Large intestine (tissue), 3 donors: ENCODE data around the gene BIRC5. TPM values are rescaled to one million over a fixed set of nuclear protein-coding genes. Genes with fewer than 3 reads are reported as not detected.

Experiments used
- DNase-seq, 2 donors: peaks; one replicate each; pipeline versions ENCODE4 v3.0.0 to v3.0.0-alpha.2; 2013
- H3K27ac ChIP-seq: one replicate; pipeline ENCODE4 v1.5.1; 2013; ENCODE audit warnings: low read length
- H3K27me3 ChIP-seq: 2 replicates; pipeline ENCODE4 v1.6.1; 2013; ENCODE audit warnings: low read length; ENCODE audit not compliant: control insufficient read depth, insufficient read depth
- H3K36me3 ChIP-seq: 2 replicates; pipeline ENCODE4 v1.6.1; 2013; ENCODE audit warnings: low read length; ENCODE audit not compliant: control insufficient read depth, insufficient read depth
- H3K4me1 ChIP-seq: one replicate; pipeline ENCODE4 v1.6.1; 2013; ENCODE audit warnings: low read length; ENCODE audit not compliant: control insufficient read depth, insufficient read depth
- H3K4me3 ChIP-seq: one replicate; pipeline ENCODE4 v1.5.1; 2013; ENCODE audit warnings: low read length
- H3K9me3 ChIP-seq: one replicate; pipeline ENCODE4 v1.6.1; 2013; ENCODE audit warnings: mild to moderate bottlenecking, low read depth, low read length, moderate library complexity; ENCODE audit not compliant: control insufficient read depth
- WGBS: methylation state at CpG from one replicate; pipeline ENCODE4 v1.1.5; 2013; ENCODE audit warnings: low lambda C conversion rate; ENCODE audit not compliant: insufficient coverage; 5-methylcytosine and 5-hydroxymethylcytosine counted together
- polyA plus RNA-seq: library from polyadenylated mRNA; unstranded; fragments of 120-200 nt; gene quantifications from one replicate; pipeline ENCODE4 v1.2.1, GENCODE V29; 2013

Gene BIRC5
- polyA plus RNA-seq, 1 donor, result 13.8 TPM

GRCh38 chr17:78172249-78173051 is 41.6 kb upstream of the BIRC5 start:
- peak overlapping the region; percentile 65 for H3K27ac ChIP-seq
- H3K9me3 ChIP-seq, result no peaks in the 10 kb centered on the region
- no peaks in the 10 kb centered on the region for H3K27me3 ChIP-seq
- WGBS, result no CpG with 5 or more reads among the region's 19 CpGs
- H3K4me3 ChIP-seq, result no peak overlapping the region
- H3K36me3 ChIP-seq, result peaks cover 52% of the 10 kb centered on the region
- DNase-seq, result peak; percentile 50 to 74
- peaks cover 73% of the 10 kb centered on the region for H3K4me1 ChIP-seq

GRCh38 chr17:78173097-78173715 is 40.8 kb upstream of the BIRC5 start:
- Histone ChIP-seq H3K27ac (peak overlapping the region; percentile 48), H3K4me1 (peaks cover 68% of the 10 kb centered on the region), H3K4me3 (no peak overlapping the region), H3K9me3 (no peaks in the 10 kb centered on the region), H3K36me3 (peaks cover 52% of the 10 kb centered on the region), H3K27me3 (no peaks in the 10 kb centered on the region)
- peak in 1 of 2 donors; percentile 47 for DNase-seq
- WGBS, result no CpG with 5 or more reads among the region's 11 CpGs

- Histone ChIP-seq H3K9me3 (no peaks in the 10 kb centered on the region), H3K27me3 (no peaks in the 10 kb centered on the region), H3K36me3 (peaks cover 52% of the 10 kb centered on the region), H3K27ac (peak overlapping the region; percentile 48), H3K4me3 (no peak overlapping the region), H3K4me1 (peaks cover 72% of the 10 kb centered on the region)
- WGBS, result 40% methylated on average over 1 of the region's 15 CpGs
- peak in 1 of 2 donors; percentile 32 for DNase-seq
Observed at GRCh38 chr17:78174346-78174869, 39.6 kb upstream of the BIRC5 start.

DNA sequence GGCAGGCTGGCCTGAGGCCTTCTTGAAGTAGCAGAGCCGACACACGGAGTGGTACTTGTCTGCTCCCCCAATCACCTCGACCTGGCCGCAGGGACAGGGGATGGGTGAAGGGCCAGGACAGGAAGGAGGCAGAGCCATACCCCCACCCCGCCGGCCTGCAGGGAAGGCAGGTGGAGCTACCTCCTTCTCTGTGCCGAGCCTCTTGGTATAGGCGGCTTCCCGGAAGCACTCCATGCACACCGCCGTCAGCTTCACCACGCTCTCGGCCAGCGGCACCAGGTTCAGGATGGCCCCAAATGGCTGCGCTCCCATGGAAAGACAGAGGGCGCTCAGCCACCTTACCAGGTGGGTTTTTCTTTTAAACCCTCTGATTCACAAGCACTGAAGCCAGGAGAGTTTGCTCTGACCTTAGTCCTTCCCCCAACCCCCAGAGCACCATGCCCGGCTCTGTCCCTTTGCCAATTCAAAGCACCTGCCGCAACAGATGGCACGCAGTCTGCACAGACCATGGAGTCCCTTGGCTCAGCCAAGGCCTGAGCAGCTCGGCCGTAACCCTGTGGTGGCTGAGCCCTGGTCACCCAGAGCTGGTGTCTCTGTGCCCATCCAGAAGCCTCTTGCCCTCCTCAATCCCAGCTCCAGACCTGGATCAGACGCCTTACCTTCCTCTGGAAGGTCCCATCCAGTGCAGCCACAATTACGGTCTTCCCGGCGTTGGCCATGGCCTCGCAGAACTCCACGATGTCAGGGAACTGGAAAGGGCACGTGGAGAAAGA is 39.0 kb upstream of the BIRC5 start:
- H3K4me1 ChIP-seq, result peaks cover 66% of the 10 kb centered on the region
- DNase-seq, result no peak
- no CpG with 5 or more reads among the region's 28 CpGs for WGBS
- H3K9me3 ChIP-seq, result no peaks in the 10 kb centered on the region
- peak overlapping the region; percentile 48 for H3K27ac ChIP-seq
- H3K27me3 ChIP-seq, result no peaks in the 10 kb centered on the region
- no peak overlapping the region for H3K4me3 ChIP-seq
- H3K36me3 ChIP-seq, result peaks cover 52% of the 10 kb centered on the region

GRCh38 chr17:78175643-78175981 is 38.4 kb upstream of the BIRC5 start:
- Histone ChIP-seq H3K27me3 (no peaks in the 10 kb centered on the region), H3K4me3 (no peak overlapping the region), H3K36me3 (peaks cover 51% of the 10 kb centered on the region), H3K4me1 (peaks cover 65% of the 10 kb centered on the region), H3K27ac (no peak overlapping the region), H3K9me3 (no peaks in the 10 kb centered on the region)
- no CpG with 5 or more reads among the region's 14 CpGs for WGBS
- DNase-seq, result no peak

GRCh38 chr17:78176548-78177025 is 37.5 kb upstream of the BIRC5 start:
- Histone ChIP-seq H3K27ac (no peak overlapping the region), H3K4me3 (no peak overlapping the region), H3K4me1 (peaks cover 56% of the 10 kb centered on the region), H3K9me3 (no peaks in the 10 kb centered on the region), H3K36me3 (peaks cover 41% of the 10 kb centered on the region), H3K27me3 (no peaks in the 10 kb centered on the region)
- WGBS, result no CpG with 5 or more reads among the region's 14 CpGs
- DNase-seq, result peak; percentile 63 to 65

DNA sequence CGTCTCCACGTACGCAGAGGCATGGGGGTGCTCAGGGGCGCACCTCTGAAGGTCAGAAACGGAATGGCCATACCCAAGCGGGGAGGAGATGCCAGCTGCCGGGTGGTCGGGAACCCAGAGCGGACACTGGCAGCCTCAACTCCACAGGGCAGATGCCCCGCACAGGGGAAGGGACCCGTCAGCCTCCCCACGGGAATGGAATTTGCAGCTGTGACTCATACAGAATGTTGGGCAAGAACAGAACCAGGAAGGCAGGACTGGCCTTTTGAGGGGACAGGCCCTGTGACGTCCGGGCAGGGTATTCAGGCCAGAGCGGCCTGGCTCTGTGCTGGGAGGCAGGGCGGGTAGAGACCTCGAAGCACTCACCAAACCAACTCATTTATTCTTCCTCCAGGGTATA is 34.7 kb upstream of the BIRC5 start:
- H3K9me3 ChIP-seq, result no peaks in the 10 kb centered on the region
- no peak for DNase-seq
- peak overlapping the region; percentile 53 for H3K27ac ChIP-seq
- no peaks in the 10 kb centered on the region for H3K27me3 ChIP-seq
- H3K4me3 ChIP-seq, result no peak overlapping the region
- peaks cover 21% of the 10 kb centered on the region for H3K36me3 ChIP-seq
- H3K4me1 ChIP-seq, result peaks cover 28% of the 10 kb centered on the region
- no CpG with 5 or more reads among the region's 17 CpGs for WGBS

GRCh38 chr17:78180083-78180482 is 34.0 kb upstream of the BIRC5 start:
- DNase-seq, result peak in 1 of 2 donors; percentile 42
- peaks cover 21% of the 10 kb centered on the region for H3K4me1 ChIP-seq
- no peak overlapping the region for H3K4me3 ChIP-seq
- no CpG with 5 or more reads among the region's 14 CpGs for WGBS
- H3K27me3 ChIP-seq, result no peaks in the 10 kb centered on the region
- H3K27ac ChIP-seq, result peak overlapping the region; percentile 53
- peaks cover 14% of the 10 kb centered on the region for H3K36me3 ChIP-seq
- H3K9me3 ChIP-seq, result no peaks in the 10 kb centered on the region

DNA sequence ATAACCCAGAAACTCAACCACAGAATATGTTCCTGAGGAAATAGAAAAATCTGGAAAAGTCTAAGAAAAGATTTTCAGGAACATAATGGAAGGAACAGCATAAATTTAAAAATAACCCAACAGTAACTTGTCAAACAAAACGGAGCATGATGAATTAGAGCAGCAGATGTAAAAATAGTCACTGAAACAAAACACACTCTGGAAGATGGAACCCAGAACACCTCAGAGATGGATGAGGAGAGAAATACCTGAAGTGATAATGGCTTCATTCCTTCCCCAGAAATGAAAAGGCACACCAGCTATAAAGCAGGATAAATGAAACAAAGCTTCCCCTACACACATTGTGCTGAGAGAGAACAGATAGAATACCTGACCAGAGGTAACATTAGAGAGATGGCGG is 33.5 kb upstream of the BIRC5 start:
- peaks cover 10% of the 10 kb centered on the region for H3K36me3 ChIP-seq
- WGBS, result no CpG with 5 or more reads among the region's 2 CpGs
- H3K4me1 ChIP-seq, result peaks cover 17% of the 10 kb centered on the region
- no peaks in the 10 kb centered on the region for H3K27me3 ChIP-seq
- H3K4me3 ChIP-seq, result no peak overlapping the region
- DNase-seq, result no peak
- H3K27ac ChIP-seq, result peak overlapping the region; percentile 53
- H3K9me3 ChIP-seq, result no peaks in the 10 kb centered on the region

DNA sequence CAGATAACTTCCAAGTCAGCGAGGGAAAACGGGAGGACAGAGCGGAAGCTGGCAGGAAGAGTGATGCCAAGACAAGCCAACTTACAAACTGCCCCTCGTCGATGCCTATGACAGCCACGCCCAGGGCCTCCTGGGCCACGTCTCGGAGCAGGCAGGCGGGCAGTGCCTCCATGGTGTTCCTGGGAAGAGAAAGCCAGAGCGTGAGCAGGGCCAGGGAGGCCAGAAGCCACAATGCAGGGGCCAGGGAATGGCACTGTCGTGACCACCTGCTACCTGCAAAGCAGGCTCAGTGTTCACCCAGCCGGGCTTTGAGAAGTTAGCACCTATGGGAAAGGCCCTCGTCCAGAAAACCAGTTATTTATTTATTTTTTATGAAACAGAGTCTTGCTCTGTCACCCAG is 31.5 kb upstream of the BIRC5 start:
- DNase-seq, result no peak
- no peaks in the 10 kb centered on the region for H3K27me3 ChIP-seq
- WGBS, result 100% methylated on average over 1 of the region's 13 CpGs
- H3K9me3 ChIP-seq, result peaks cover 4% of the 10 kb centered on the region
- peaks cover 4% of the 10 kb centered on the region for H3K36me3 ChIP-seq
- no peak overlapping the region for H3K27ac ChIP-seq
- H3K4me3 ChIP-seq, result no peak overlapping the region
- peaks cover 7% of the 10 kb centered on the region for H3K4me1 ChIP-seq
